Adipose tissue (tissue), 3 donors: Measurements from ENCODE around the gene LARP6. TPM values are rescaled to one million over a fixed set of nuclear protein-coding genes. Genes with fewer than 3 reads are reported as not detected.

Experiments
- H3K27ac ChIP-seq: one replicate; pipeline ENCODE4 v1.5.1; 2013; ENCODE audit warnings: low read depth, low read length
- WGBS, 3 donors: extraction: QIAGEN DNeasy Blood & Tissue Kit; methylation state at CpG; one replicate each; pipeline ENCODE4 v1.1.7; 2013; 5-methylcytosine and 5-hydroxymethylcytosine counted together
- polyA plus RNA-seq, 3 donors: library from polyadenylated mRNA; stranded (reverse); fragments of 200-250 nt; gene quantifications; one replicate each; pipeline ENCODE4 v1.2.3, GENCODE V29; 2013
- donor health status: healthy with polysubstance abuse.
- donor health status: Bipolar disorder and iron deficiency.
- donor health status: healthy.

LARP6 gene
- polyA plus RNA-seq, 3 donors, result 6.6 to 116 (median 67.3) TPM

DNA sequence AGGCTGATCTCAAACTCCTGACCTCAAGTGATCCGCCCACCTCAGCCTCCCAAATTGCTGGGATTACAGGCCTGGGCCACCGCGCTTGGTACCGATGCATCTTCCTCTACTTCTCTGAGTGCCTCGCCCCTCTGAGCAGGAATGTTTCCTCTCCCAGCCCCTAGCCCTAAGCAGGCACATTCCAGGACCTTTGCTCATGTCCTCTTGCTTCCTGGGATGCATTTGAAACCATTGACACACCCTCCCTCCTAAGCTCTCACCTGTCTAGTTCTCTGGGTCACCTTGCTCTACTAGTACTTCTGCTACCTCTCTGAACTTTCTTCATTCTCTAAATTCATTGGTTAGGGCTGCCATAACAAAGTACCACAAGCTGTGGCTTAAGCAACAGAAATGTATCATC lies 72.7 kb downstream of the LARP6 start:
- WGBS, 3 donors, result 88 to 97% (median 95%) methylated on average over 5 of the region's 5 CpGs
- no peak overlapping the region for H3K27ac ChIP-seq

Other genes with a start within 250 kb of the LARP6 start
- gene UACA, start 90.6 kb downstream of the LARP6 start, polyA plus RNA-seq, result 10 to 100 TPM; 11.6 to 49.6 (median 19.0) TPM
- gene THAP10, start 38.3 kb upstream of the LARP6 start, polyA plus RNA-seq, result 1 to 10 TPM in 2 of 3 donors, under 1 TPM in 1; 0.74 to 1.5 (median 1.1) TPM
- gene LRRC49, start 38.7 kb upstream of the LARP6 start, polyA plus RNA-seq, result 1 to 10 TPM in 2 of 3 donors, under 1 TPM in 1; 0.90 to 6.9 (median 2.1) TPM